GM12874 (cell line): ENCODE measurements around the gene SLC37A2.

ENCODE experiments used
- CTCF ChIP-seq: IDR thresholded peaks from 2 replicates; pipeline ENCODE4 v1.5.1; 2011; ENCODE audit warnings: low read depth, mild to moderate bottlenecking, control low read depth, low read length, moderate library complexity; ENCODE audit not compliant: insufficient read depth

SLC37A2 gene

DNA sequence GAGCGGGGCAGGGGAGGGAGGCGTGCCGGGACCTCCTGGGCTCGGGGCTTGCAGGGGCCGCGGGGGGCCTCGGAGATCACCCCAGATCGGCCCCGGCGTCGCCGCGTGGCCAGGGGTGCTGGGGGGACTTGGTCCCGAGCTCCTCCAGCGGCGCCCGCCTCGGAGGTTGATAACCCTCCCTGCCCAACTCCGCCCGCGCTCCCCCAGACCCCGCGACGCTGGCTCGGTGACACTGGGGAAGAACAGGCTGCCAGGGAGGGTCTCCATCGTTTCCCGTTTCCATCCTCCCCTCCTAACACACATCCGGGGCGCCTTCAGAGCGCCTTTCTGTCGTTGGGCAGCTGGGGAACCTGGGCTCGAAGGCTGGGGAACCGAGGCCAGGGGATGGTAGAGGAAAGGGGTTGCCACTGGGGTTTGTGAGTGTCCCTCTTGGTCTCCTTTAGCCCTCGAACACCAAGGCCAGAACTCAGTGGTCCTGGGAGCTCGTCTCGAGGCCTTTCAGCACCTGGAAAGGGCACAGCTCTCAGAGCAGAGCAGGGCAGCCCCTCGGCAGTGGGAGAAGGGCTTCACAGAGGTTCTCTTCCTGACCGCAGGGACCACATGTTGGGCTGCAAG is 431 bp downstream of the SLC37A2 start:
- no peak for TF ChIP-seq CTCF

DNA sequence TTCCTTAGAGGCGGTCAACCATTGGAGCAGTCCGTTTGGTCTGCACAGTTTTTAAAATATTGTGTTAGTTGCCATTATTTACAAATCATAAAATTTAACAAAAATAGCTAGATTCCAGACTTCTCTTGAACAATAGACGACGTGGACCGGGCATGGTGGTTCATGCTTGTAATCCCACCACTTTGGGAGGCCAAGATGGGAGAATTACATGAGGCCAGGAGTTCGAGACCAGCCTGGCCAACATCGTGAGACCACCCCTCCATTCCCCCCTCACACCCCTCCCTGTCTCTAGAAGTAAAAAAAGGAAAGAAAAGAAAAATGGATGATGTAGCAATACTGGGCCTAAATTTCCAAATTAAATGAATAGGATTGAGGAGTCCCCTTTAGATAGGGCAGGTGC is 965 bp downstream of the SLC37A2 start:
- no peak for TF ChIP-seq CTCF

GRCh38 chr11:125068368-125068767 is 5.3 kb downstream of the SLC37A2 start:
- no peak for TF ChIP-seq CTCF

- TF ChIP-seq CTCF, result no peak
Observed at GRCh38 chr11:125069008-125069407, 5.9 kb downstream of the SLC37A2 start.

DNA sequence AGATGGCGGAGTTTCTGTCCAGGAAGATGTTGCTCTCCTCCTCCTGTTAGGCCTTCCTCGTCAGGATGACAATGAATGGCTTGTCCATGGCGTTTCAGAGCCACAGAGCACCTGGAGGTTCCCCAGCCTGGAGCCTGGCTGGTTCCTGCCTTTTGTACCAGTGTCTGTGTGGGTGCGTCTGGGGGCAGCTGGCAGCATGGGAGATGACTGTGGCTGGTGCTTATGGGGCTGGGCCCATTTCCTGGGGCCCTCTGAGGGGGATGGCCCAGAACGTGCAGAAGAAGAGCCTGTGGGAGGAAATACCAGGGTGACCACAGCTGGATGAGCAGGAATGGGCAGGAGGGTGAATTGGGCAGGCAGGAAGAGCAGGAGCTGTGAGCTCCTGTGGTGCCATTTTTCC is 6.7 kb downstream of the SLC37A2 start:
- no peak for TF ChIP-seq CTCF

- no peak for TF ChIP-seq CTCF
Observed at GRCh38 chr11:125070699-125071254, 7.7 kb downstream of the SLC37A2 start.

- TF ChIP-seq CTCF, result no peak
Observed at GRCh38 chr11:125071435-125071834, 8.3 kb downstream of the SLC37A2 start.

DNA sequence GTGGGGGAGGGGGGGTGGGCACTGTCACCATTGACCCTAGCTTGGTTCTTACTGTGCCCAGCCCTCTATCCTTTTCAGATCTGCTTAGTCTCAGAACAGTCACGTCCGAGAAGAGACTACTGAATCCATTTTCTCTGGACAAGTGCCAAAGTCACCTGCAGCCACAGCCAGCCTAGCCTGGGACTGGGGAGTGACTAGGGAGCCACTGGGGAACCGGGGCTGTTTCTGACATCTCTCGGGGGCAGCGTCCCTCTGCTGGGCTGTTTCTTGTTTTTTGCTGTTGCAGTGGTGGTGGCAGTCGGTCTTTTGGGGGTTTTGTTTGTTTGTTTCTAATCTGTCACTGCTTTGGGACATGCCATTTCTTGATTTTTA is 8.7 kb downstream of the SLC37A2 start:
- TF ChIP-seq CTCF, result no peak
